Measurements from ENCODE around the gene KBTBD12. TPM values are rescaled to one million over a fixed set of nuclear protein-coding genes. Genes with fewer than 3 reads are reported as not detected.
A peak's percentile ranks its signal among the peaks of the same experiment; 100 is the strongest.

The KBTBD12 gene
- total and polyA plus RNA-seq, 2 of the 13 experiments (the other 11 are each of a cell fraction or from before 2014, with no cell fraction given), result not detected

DNA sequence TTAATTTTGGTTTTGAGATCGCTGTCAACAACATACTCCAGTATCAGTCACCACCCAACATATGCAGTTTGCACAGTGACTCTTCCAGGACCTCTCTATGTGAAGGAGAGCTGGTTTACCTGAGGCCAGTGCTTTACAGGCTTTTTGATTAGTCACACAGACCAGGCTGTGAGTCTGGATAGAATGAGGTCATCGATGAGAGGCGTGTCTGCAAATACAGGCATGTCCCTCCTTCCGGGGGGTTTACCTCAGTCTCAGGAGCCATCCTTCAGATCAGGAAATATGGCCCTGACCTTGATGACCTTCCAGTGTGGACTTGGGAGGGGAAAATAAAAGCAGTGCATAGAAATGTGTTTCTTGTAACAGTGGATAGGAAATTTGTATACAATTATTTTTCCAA, 46.9 kb downstream of the KBTBD12 start (continued):
- TF ChIP-seq, protein P1, sequence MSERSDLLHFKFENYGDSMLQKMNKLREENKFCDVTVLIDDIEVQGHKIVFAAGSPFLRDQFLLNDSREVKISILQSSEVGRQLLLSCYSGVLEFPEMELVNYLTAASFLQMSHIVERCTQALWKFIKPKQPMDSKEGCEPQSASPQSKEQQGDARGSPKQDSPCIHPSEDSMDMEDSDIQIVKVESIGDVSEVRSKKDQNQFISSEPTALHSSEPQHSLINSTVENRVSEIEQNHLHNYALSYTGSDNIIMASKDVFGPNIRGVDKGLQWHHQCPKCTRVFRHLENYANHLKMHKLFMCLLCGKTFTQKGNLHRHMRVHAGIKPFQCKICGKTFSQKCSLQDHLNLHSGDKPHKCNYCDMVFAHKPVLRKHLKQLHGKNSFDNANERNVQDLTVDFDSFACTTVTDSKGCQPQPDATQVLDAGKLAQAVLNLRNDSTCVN (CRISPR knock-in tag; IDR thresholded peaks at IDR 0.05; ENCODE audit: borderline replicate concordance), result no peak
- TF ChIP-seq MATR3 (CRISPR knock-in tag; IDR thresholded peaks at IDR 0.05) (no peak), HOXA7 (CRISPR knock-in tag; IDR thresholded peaks at IDR 0.05) (no peak), HMG20A (CRISPR knock-in tag; IDR thresholded peaks at IDR 0.05; ENCODE audit: borderline replicate concordance) (peak; percentile 72; the same call in 1 of the 2 replicates), ELF4 (CRISPR knock-in tag; IDR thresholded peaks at IDR 0.05; ENCODE audit: borderline replicate concordance) (no peak), NR2F1 (CRISPR knock-in tag; IDR thresholded peaks at IDR 0.05) (peak; percentile 67 to 76; a peak in 3 of 4 replicates), NCOA5 (CRISPR knock-in tag; IDR thresholded peaks at IDR 0.05) (no peak), SMYD3 (CRISPR knock-in tag; IDR thresholded peaks at IDR 0.05) (no peak), ZSCAN12 (CRISPR knock-in tag; IDR thresholded peaks at IDR 0.05) (no peak), GABPA (IDR thresholded peaks at IDR 0.05; ENCODE audit: low read depth, low read length) (no peak), GABPA (CRISPR knock-in tag; IDR thresholded peaks at IDR 0.05; ENCODE audit: low read depth) (peak; percentile 62), TAF1 (CRISPR knock-in tag; IDR thresholded peaks at IDR 0.05) (no peak), SALL1 (CRISPR knock-in tag; IDR thresholded peaks at IDR 0.05) (peak; percentile 61), ESRRA (CRISPR knock-in tag; IDR thresholded peaks at IDR 0.05; ENCODE audit: low read depth) (no peak), NCOA1 (CRISPR knock-in tag; IDR thresholded peaks at IDR 0.05) (no peak), YEATS2 (CRISPR knock-in tag; IDR thresholded peaks at IDR 0.05; ENCODE audit: borderline replicate concordance) (0 out of 2 replicates have a peak, but pooled peaks have one; percentile 25), XBP1 (CRISPR knock-in tag; IDR thresholded peaks at IDR 0.05) (no peak), MAFF (IDR thresholded peaks at IDR 0.05; ENCODE audit: low read depth, low read length) (0 out of 2 replicates have a peak, but pooled peaks have one; percentile 10), RARA (CRISPR knock-in tag; IDR thresholded peaks at IDR 0.05) (peak; percentile 68), TEAD3 (CRISPR knock-in tag; optimal IDR thresholded peaks at IDR 0.05; ENCODE audit: borderline replicate concordance) (peak; percentile 40), NR2F6 (IDR thresholded peaks at IDR 0.05) (peak; percentile 70), NR2F6 (CRISPR knock-in tag; IDR thresholded peaks at IDR 0.05) (peak; percentile 78), TSC22D2 (CRISPR knock-in tag; IDR thresholded peaks at IDR 0.05; ENCODE audit: borderline replicate concordance) (no peak)
- TF ChIP-seq, protein P2, sequence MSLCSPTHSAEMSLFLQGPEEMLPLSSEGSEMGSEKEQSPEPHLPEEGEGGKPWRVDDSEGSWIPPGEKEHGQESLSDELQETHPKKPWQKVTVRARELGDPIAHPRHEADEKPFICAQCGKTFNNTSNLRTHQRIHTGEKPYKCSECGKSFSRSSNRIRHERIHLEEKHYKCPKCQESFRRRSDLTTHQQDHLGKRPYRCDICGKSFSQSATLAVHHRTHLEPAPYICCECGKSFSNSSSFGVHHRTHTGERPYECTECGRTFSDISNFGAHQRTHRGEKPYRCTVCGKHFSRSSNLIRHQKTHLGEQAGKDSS (CRISPR knock-in tag; IDR thresholded peaks at IDR 0.05; ENCODE audit: borderline replicate concordance, low read depth), result no peak
- TF ChIP-seq, protein P3, sequence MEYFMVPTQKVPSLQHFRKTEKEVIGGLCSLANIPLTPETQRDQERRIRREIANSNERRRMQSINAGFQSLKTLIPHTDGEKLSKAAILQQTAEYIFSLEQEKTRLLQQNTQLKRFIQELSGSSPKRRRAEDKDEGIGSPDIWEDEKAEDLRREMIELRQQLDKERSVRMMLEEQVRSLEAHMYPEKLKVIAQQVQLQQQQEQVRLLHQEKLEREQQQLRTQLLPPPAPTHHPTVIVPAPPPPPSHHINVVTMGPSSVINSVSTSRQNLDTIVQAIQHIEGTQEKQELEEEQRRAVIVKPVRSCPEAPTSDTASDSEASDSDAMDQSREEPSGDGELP (IDR thresholded peaks at IDR 0.05; ENCODE audit: borderline replicate concordance, low read depth), result no peak
- TF ChIP-seq, protein P4, sequence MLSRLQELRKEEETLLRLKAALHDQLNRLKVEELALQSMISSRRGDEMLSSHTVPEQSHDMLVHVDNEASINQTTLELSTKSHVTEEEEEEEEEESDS (CRISPR knock-in tag; IDR thresholded peaks at IDR 0.05; ENCODE audit: borderline replicate concordance), result no peak
- TF ChIP-seq, protein P5, sequence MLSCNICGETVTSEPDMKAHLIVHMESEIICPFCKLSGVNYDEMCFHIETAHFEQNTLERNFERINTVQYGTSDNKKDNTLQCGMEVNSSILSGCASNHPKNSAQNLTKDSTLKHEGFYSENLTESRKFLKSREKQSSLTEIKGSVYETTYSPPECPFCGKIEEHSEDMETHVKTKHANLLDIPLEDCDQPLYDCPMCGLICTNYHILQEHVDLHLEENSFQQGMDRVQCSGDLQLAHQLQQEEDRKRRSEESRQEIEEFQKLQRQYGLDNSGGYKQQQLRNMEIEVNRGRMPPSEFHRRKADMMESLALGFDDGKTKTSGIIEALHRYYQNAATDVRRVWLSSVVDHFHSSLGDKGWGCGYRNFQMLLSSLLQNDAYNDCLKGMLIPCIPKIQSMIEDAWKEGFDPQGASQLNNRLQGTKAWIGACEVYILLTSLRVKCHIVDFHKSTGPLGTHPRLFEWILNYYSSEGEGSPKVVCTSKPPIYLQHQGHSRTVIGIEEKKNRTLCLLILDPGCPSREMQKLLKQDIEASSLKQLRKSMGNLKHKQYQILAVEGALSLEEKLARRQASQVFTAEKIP (CRISPR knock-in tag; IDR thresholded peaks at IDR 0.05; ENCODE audit: borderline replicate concordance), result no peak
- TF ChIP-seq, protein P6, sequence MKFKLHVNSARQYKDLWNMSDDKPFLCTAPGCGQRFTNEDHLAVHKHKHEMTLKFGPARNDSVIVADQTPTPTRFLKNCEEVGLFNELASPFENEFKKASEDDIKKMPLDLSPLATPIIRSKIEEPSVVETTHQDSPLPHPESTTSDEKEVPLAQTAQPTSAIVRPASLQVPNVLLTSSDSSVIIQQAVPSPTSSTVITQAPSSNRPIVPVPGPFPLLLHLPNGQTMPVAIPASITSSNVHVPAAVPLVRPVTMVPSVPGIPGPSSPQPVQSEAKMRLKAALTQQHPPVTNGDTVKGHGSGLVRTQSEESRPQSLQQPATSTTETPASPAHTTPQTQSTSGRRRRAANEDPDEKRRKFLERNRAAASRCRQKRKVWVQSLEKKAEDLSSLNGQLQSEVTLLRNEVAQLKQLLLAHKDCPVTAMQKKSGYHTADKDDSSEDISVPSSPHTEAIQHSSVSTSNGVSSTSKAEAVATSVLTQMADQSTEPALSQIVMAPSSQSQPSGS (CRISPR knock-in tag; IDR thresholded peaks at IDR 0.05), result peak; percentile 80; the same call in 1 of the 2 replicates

All from HepG2 (cell line).